ENCODE measurements around the gene CCL11.

DNA sequence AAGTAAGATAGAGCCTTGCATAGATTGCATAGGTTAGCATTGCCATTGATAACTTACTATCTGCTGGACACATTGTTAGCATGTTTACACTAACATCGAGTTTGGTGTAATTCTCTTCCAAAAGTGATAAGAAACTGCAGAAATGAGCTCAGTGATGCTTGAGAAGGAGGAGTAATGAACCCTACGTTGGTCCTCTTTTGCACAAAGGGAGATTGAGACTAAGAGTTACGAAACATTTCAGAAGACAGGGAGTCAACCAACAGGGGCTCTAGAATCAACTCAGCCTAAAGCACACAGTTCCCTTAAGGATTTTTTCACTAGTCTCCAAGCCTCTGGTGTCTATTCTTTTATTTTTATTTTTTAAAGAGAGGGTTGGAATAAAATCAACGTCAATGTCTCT is 8.7 kb upstream of the CCL11 start:
- TF ChIP-seq POLR2A (IDR thresholded peaks at IDR 0.05; ENCODE audit: low read depth, low read length): no peak
- TF ChIP-seq POU2F2 (IDR thresholded peaks at IDR 0.05; ENCODE audit: low read depth, low read length): no peak
- TF ChIP-seq POLR2AphosphoS5 (IDR thresholded peaks at IDR 0.05; ENCODE audit: low read depth, low read length): no peak
- TF ChIP-seq SPI1 (IDR thresholded peaks at IDR 0.05; ENCODE audit: low read depth, low read length): no peak
- no peak for TF ChIP-seq TAF1 (IDR thresholded peaks at IDR 0.05; ENCODE audit: low read depth, low read length)

All from GM12891 (cell line).